ENCODE results near the gene VPS45. TPM values are rescaled to one million over a fixed set of nuclear protein-coding genes. Genes with fewer than 3 reads are reported as not detected.

VPS45 gene
- total and polyA plus RNA-seq, 2 of the 8 experiments (the other 6 are each of a cell fraction or from before 2014, with no cell fraction given) = 19.1 to 27.6 TPM

GRCh38 chr1:150194381-150195031 lies 126.9 kb downstream of the VPS45 start (continued):
- TF ChIP-seq PHF8 (conservative IDR thresholded peaks at IDR 0.05; ENCODE audit: low read depth, low read length) (no peak), EZH2 (IDR thresholded peaks at IDR 0.05; ENCODE audit: low read depth, low read length, severe bottlenecking) (no peak)

Other genes starting within 250 kb of the VPS45 start
- gene BOLA1, start 168.2 kb upstream of the VPS45 start, total RNA-seq (2021; fragmentation: NEBNext Ultra II Directional; extraction: Animal tissue kit (Norgen Biotek cat#: 25700)) = 8.1 and 13.1 TPM in 2 replicates
- gene BOLA1, start 168.2 kb upstream of the VPS45 start, polyA plus RNA-seq (2011; rRNA removed) = 15.4 and 24.6 TPM in 2 replicates
- gene SV2A, start 149.9 kb upstream of the VPS45 start, total RNA-seq (2021; fragmentation: NEBNext Ultra II Directional; extraction: Animal tissue kit (Norgen Biotek cat#: 25700)) = 51.8 and 52.9 TPM in 2 replicates
- 41.8 and 49.0 TPM in 2 replicates for gene SV2A, start 149.9 kb upstream of the VPS45 start, polyA plus RNA-seq (2011; rRNA removed)
- gene SF3B4, start 140.0 kb upstream of the VPS45 start, total RNA-seq (2021; fragmentation: NEBNext Ultra II Directional; extraction: Animal tissue kit (Norgen Biotek cat#: 25700)) = 119 and 122 TPM in 2 replicates
- 81.1 and 114 TPM in 2 replicates for gene SF3B4, start 140.0 kb upstream of the VPS45 start, polyA plus RNA-seq (2011; rRNA removed)
- gene MTMR11, start 130.9 kb upstream of the VPS45 start, total RNA-seq (2021; fragmentation: NEBNext Ultra II Directional; extraction: Animal tissue kit (Norgen Biotek cat#: 25700)) = 3.5 and 4.8 TPM in 2 replicates
- gene MTMR11, start 130.9 kb upstream of the VPS45 start, polyA plus RNA-seq (2011; rRNA removed) = 3.3 and 3.7 TPM in 2 replicates
- 21.5 and 22.0 TPM in 2 replicates for gene OTUD7B, start 57.0 kb upstream of the VPS45 start, total RNA-seq (2021; fragmentation: NEBNext Ultra II Directional; extraction: Animal tissue kit (Norgen Biotek cat#: 25700))
- 4.2 and 4.4 TPM in 2 replicates for gene OTUD7B, start 57.0 kb upstream of the VPS45 start, polyA plus RNA-seq (2011; rRNA removed)
- 35.0 and 37.0 TPM in 2 replicates for gene PLEKHO1, start 82.1 kb downstream of the VPS45 start, total RNA-seq (2021; fragmentation: NEBNext Ultra II Directional; extraction: Animal tissue kit (Norgen Biotek cat#: 25700))
- 23.2 and 26.0 TPM in 2 replicates for gene PLEKHO1, start 82.1 kb downstream of the VPS45 start, polyA plus RNA-seq (2011; rRNA removed)
- 114 and 123 TPM in 2 replicates for gene ANP32E, start 168.3 kb downstream of the VPS45 start, total RNA-seq (2021; fragmentation: NEBNext Ultra II Directional; extraction: Animal tissue kit (Norgen Biotek cat#: 25700))
- gene ANP32E, start 168.3 kb downstream of the VPS45 start, polyA plus RNA-seq (2011; rRNA removed) = 10.2 and 20.7 TPM in 2 replicates
- gene CA14, start 190.0 kb downstream of the VPS45 start, total RNA-seq (2021; fragmentation: NEBNext Ultra II Directional; extraction: Animal tissue kit (Norgen Biotek cat#: 25700)) = 52.1 and 52.3 TPM in 2 replicates
- gene CA14, start 190.0 kb downstream of the VPS45 start, polyA plus RNA-seq (2011; rRNA removed) = 79.3 and 105 TPM in 2 replicates
- 110 and 111 TPM in 2 replicates for gene APH1A, start 201.2 kb downstream of the VPS45 start, total RNA-seq (2021; fragmentation: NEBNext Ultra II Directional; extraction: Animal tissue kit (Norgen Biotek cat#: 25700))
- 183 and 188 TPM in 2 replicates for gene APH1A, start 201.2 kb downstream of the VPS45 start, polyA plus RNA-seq (2011; rRNA removed)
- gene C1orf54, start 205.0 kb downstream of the VPS45 start, total RNA-seq (2021; fragmentation: NEBNext Ultra II Directional; extraction: Animal tissue kit (Norgen Biotek cat#: 25700)) = 19.8 and 20.4 TPM in 2 replicates
- gene C1orf54, start 205.0 kb downstream of the VPS45 start, polyA plus RNA-seq (2011; rRNA removed) = 12.2 and 30.2 TPM in 2 replicates
- gene CIART, start 214.8 kb downstream of the VPS45 start, total RNA-seq (2021; fragmentation: NEBNext Ultra II Directional; extraction: Animal tissue kit (Norgen Biotek cat#: 25700)) = 9.6 and 10.6 TPM in 2 replicates
- 23.3 and 33.3 TPM in 2 replicates for gene CIART, start 214.8 kb downstream of the VPS45 start, polyA plus RNA-seq (2011; rRNA removed)
- 99.8 and 104 TPM in 2 replicates for gene MRPS21, start 226.1 kb downstream of the VPS45 start, total RNA-seq (2021; fragmentation: NEBNext Ultra II Directional; extraction: Animal tissue kit (Norgen Biotek cat#: 25700))
- 59.0 and 81.9 TPM in 2 replicates for gene MRPS21, start 226.1 kb downstream of the VPS45 start, polyA plus RNA-seq (2011; rRNA removed)

All from H1 (cell line).